DOHH2 (cell line): ENCODE measurements around the gene FNDC3B.

Source experiments
- EZH2phosphoT487 ChIP-seq: fragments of 200-600 bp; sonication (generic); IDR thresholded peaks from 2 replicates; pipeline ENCODE4 v1.6.1; 2017; ENCODE audit warnings: borderline replicate concordance, mild to moderate bottlenecking, antibody characterized with exemption, low read length, moderate library complexity, mixed read lengths
- TF ChIP-seq, protein P1 (sequence below): fragments of 200-600 bp; sonication (generic); IDR thresholded peaks from one replicate; pipeline ENCODE4 v1.5.1; 2014; ENCODE audit warnings: antibody characterized with exemption, mild to moderate bottlenecking, low read depth, low read length; ENCODE audit not compliant: poor library complexity, severe bottlenecking

DNA sequence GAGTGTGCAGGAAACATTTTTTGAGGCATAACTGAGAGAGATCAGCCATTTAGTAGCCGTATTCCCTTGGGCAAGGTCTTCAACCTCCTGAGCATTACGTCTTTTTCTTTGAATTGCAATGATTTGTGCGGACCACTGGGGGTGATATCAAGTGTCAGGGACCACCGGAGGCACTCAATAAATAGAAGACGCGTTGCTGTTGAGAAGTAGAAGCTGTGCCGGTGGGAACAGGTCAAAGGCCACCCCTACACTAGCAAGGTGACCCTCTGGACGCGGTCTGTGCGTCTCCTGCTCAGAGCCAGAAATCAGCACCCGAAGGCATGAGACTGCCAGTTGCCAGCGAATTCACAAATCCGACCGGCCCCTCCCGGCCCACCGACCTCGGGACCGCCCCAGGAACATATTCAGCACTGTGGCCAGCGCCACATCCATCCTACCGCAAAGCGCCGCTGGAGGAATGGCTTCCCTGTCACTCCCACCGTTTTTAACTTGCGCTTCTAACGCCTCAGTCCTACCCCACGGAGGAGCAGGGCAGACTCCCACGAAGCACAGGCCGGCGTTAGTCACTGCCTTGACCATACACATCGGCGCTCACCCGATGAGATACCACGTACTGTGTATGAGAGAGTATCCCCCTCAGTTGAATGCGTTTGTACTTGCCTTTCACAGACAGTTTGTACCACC lies 410.2 kb downstream of the FNDC3B start:
- TF ChIP-seq, protein P1, sequence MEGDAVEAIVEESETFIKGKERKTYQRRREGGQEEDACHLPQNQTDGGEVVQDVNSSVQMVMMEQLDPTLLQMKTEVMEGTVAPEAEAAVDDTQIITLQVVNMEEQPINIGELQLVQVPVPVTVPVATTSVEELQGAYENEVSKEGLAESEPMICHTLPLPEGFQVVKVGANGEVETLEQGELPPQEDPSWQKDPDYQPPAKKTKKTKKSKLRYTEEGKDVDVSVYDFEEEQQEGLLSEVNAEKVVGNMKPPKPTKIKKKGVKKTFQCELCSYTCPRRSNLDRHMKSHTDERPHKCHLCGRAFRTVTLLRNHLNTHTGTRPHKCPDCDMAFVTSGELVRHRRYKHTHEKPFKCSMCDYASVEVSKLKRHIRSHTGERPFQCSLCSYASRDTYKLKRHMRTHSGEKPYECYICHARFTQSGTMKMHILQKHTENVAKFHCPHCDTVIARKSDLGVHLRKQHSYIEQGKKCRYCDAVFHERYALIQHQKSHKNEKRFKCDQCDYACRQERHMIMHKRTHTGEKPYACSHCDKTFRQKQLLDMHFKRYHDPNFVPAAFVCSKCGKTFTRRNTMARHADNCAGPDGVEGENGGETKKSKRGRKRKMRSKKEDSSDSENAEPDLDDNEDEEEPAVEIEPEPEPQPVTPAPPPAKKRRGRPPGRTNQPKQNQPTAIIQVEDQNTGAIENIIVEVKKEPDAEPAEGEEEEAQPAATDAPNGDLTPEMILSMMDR, result no peak
- TF ChIP-seq EZH2phosphoT487, result no peak
